ENCODE results near the gene FAHD1.
A peak's percentile ranks its signal among the peaks of the same experiment; 100 is the strongest.

Gene FAHD1

GRCh38 chr16:1826691-1827573 is at the start of gene FAHD1, which contains the start of gene HAGH:
Gene FAHD1, plus strand, starts transcription at chr16:1827206. Its CDS starts 33 bp downstream, at chr16:1827239.
Gene HAGH, minus strand, starts transcription at chr16:1826825. Its CDS starts 38 bp downstream, at chr16:1826787.
- no peak for TF ChIP-seq JUND (IDR thresholded peaks at IDR 0.05; ENCODE audit: low read depth)
- in situ Hi-C loops (cut with HindIII; ENCODE audit: low pct_unique_long_range_greater_than_20kb, low sequenced_read_pairs): no loop called here
- peak; percentile 96 to 100 for DNase-seq (ENCODE audit: low read depth in 1 of 2, low spot score in 1 of 2)

GRCh38 chr16:1777375-1778199 is 49.4 kb upstream of the FAHD1 start:
- no peak for DNase-seq (ENCODE audit: low read depth in 1 of 2, low spot score in 1 of 2)
- no peak for TF ChIP-seq JUND (IDR thresholded peaks at IDR 0.05; ENCODE audit: low read depth)
- in situ Hi-C loops (cut with HindIII; ENCODE audit: low pct_unique_long_range_greater_than_20kb, low sequenced_read_pairs): no loop called here

- no peak for DNase-seq (ENCODE audit: low read depth in 1 of 2, low spot score in 1 of 2)
- in situ Hi-C loops (cut with HindIII; ENCODE audit: low pct_unique_long_range_greater_than_20kb, low sequenced_read_pairs): no loop called here
- TF ChIP-seq JUND (IDR thresholded peaks at IDR 0.05; ENCODE audit: low read depth): no peak
These were observed 48.5 kb upstream of the FAHD1 start for GRCh38 chr16:1778200-1779179.

GRCh38 chr16:1779234-1779701 is 47.7 kb upstream of the FAHD1 start:
- no peak for TF ChIP-seq JUND (IDR thresholded peaks at IDR 0.05; ENCODE audit: low read depth)
- DNase-seq (ENCODE audit: low read depth in 1 of 2, low spot score in 1 of 2): no peak
- in situ Hi-C loops (cut with HindIII; ENCODE audit: low pct_unique_long_range_greater_than_20kb, low sequenced_read_pairs): no loop called here

GRCh38 chr16:1779741-1780676 is 47.0 kb upstream of the FAHD1 start:
- no peak for DNase-seq (ENCODE audit: low read depth in 1 of 2, low spot score in 1 of 2)
- no peak for TF ChIP-seq JUND (IDR thresholded peaks at IDR 0.05; ENCODE audit: low read depth)
- in situ Hi-C loops (cut with HindIII; ENCODE audit: low pct_unique_long_range_greater_than_20kb, low sequenced_read_pairs): no loop called here

GRCh38 chr16:1780677-1781072 is 46.3 kb upstream of the FAHD1 start:
- no peak for DNase-seq (ENCODE audit: low read depth in 1 of 2, low spot score in 1 of 2)
- TF ChIP-seq JUND (IDR thresholded peaks at IDR 0.05; ENCODE audit: low read depth): no peak
- in situ Hi-C loops (cut with HindIII; ENCODE audit: low pct_unique_long_range_greater_than_20kb, low sequenced_read_pairs): no loop called here

GRCh38 chr16:1781254-1781653 is 45.8 kb upstream of the FAHD1 start:
- no peak for DNase-seq (ENCODE audit: low read depth in 1 of 2, low spot score in 1 of 2)
- TF ChIP-seq JUND (IDR thresholded peaks at IDR 0.05; ENCODE audit: low read depth): no peak
- in situ Hi-C loops (cut with HindIII; ENCODE audit: low pct_unique_long_range_greater_than_20kb, low sequenced_read_pairs): no loop called here

GRCh38 chr16:1781758-1782407 is 45.1 kb upstream of the FAHD1 start:
- DNase-seq (ENCODE audit: low read depth in 1 of 2, low spot score in 1 of 2): peak; percentile 55 to 76

GRCh38 chr16:1782408-1783264 is 44.4 kb upstream of the FAHD1 start, which contains the start of the genes NUBP2 and SPSB3:
Gene NUBP2, plus strand, starts transcription at chr16:1782960. Its CDS starts 61 bp downstream, at chr16:1783021.
Gene SPSB3, minus strand, starts transcription at chr16:1782571. Its CDS starts 1,088 bp downstream, at chr16:1781483.
- in situ Hi-C loops (cut with HindIII; ENCODE audit: low pct_unique_long_range_greater_than_20kb, low sequenced_read_pairs): no loop called here
- DNase-seq (ENCODE audit: low read depth in 1 of 2, low spot score in 1 of 2): peak; percentile 99 to 100
- no peak for TF ChIP-seq JUND (IDR thresholded peaks at IDR 0.05; ENCODE audit: low read depth)

More at GRCh38 chr16:1781758-1782407, 45.1 kb upstream of the FAHD1 start:
- no peak for TF ChIP-seq JUND (IDR thresholded peaks at IDR 0.05; ENCODE audit: low read depth)
- in situ Hi-C loops (cut with HindIII; ENCODE audit: low pct_unique_long_range_greater_than_20kb, low sequenced_read_pairs): no loop called here
